Vagina (tissue), 2 donors: ENCODE measurements around the gene SPINK14.

Experiments used
- POLR2A ChIP-seq, 2 donors: fragments of 450-650 bp; IDR thresholded peaks; one replicate each; pipeline ENCODE4 v1.6.1; 2017; ENCODE audit warnings: antibody characterized with exemption in 2 of 2, mild to moderate bottlenecking in 2 of 2, moderate library complexity in 2 of 2
- POLR2AphosphoS5 ChIP-seq, 2 donors: sonication (generic); formaldehyde crosslinking; IDR thresholded peaks; one replicate each; pipeline ENCODE4 v1.9.0; 2017; ENCODE audit warnings: antibody characterized with exemption in 2 of 2, mild to moderate bottlenecking in 2 of 2, low read depth in 1 of 2; ENCODE audit not compliant: insufficient read depth in 1 of 2
- TF ChIP-seq, protein P1 (sequence below), 3 experiments: fragments of 450-650 bp in 2 of 3; fragments of 200-600 bp in 1 of 3; sonication (generic) in 1 of 3; IDR thresholded peaks; one replicate each; pipeline ENCODE4 v1.5.1; 2017 to 2019; ENCODE audit warnings: antibody characterized with exemption in 3 of 3, mild to moderate bottlenecking in 2 of 3, moderate library complexity in 2 of 3

- TF ChIP-seq, protein P1, sequence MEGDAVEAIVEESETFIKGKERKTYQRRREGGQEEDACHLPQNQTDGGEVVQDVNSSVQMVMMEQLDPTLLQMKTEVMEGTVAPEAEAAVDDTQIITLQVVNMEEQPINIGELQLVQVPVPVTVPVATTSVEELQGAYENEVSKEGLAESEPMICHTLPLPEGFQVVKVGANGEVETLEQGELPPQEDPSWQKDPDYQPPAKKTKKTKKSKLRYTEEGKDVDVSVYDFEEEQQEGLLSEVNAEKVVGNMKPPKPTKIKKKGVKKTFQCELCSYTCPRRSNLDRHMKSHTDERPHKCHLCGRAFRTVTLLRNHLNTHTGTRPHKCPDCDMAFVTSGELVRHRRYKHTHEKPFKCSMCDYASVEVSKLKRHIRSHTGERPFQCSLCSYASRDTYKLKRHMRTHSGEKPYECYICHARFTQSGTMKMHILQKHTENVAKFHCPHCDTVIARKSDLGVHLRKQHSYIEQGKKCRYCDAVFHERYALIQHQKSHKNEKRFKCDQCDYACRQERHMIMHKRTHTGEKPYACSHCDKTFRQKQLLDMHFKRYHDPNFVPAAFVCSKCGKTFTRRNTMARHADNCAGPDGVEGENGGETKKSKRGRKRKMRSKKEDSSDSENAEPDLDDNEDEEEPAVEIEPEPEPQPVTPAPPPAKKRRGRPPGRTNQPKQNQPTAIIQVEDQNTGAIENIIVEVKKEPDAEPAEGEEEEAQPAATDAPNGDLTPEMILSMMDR (IDR thresholded peaks at IDR 0.05), result no peak
- TF ChIP-seq POLR2AphosphoS5 (IDR thresholded peaks at IDR 0.05; ENCODE audit: insufficient read depth in 1 of 2, low read depth in 1 of 2), result no peak
- TF ChIP-seq POLR2A (IDR thresholded peaks at IDR 0.05), result no peak
These were observed 5.0 kb upstream of the SPINK14 start for GRCh38 chr5:148163345-148163744.
